Stimulated activated naive CD4-positive, alpha-beta T cell (primary cell): ENCODE results near the gene PRPF18.

Experiments
- DNase-seq, 6 experiments: peaks; one replicate each; lab custom pipeline; 2025; lab: John Stamatoyannopoulos, UW

PRPF18 gene

DNA sequence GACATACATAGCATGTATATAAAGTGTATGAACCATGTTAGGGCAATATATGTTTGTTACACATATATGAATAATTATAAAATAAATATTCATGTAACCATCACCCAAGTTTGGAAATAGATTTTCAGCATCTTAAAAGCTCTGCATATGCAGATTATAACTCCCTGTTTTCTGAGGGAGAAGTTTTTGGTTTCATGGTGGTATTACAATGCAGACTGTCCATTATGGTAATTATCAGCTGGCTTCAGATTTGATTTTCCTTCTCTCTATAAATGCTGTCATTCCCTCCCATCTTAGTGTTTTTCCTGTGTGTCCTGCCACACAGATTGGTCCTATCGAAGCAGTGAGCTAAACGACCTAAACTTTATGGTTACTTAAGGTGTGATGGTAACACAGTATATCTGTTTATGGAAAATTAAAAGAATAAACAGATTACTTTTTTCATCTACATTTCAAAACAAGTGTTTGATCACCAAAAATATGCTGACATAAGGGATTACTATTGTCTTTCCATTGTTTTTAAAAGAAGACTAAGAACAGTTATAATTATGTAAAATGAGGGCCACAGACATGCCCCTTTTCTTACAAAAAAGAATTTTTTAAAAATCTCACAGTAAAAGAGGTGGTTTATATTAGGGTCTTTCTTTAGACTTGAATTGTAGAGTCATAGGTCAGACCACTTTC lies 17.7 kb downstream of the PRPF18 start:
- no peak for DNase-seq

GRCh38 chr10:13608246-13608853 lies 21.6 kb downstream of the PRPF18 start:
- no peak for DNase-seq

DNA sequence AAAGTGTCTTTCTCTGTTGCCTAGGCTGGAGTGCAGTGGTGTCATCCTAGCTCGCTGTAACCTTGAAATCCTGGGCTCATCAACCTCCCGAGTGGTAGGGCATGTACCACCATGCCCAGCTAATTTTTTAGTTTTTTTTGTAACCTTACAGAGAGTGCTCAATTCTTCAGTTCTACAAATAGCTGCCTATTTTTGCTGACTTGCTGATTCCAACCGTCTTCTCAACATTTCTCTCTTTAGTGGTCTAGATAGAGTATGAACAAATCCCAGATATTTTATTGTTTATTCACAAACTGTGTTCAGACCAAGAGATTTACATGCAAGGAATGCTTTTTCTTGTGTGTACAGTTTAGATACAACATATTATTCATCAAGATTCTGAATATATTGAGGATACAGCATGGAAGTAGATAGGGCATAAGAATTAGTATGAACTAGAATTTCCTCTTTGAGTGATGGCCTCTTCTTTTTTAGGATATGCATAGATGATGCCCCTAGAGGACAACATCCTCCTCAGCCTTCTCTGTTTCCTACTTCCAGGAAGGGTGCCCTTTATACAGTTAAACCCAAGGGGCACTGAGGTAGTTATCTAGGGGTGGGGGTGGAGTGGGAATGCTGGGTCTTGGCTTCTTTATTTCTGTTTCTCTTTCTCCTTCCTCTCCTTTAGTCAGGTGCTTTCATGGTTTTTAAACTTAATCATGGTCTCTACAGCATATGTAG lies 26.0 kb downstream of the PRPF18 start:
- no peak for DNase-seq

GRCh38 chr10:13613519-13613918 lies 26.8 kb downstream of the PRPF18 start:
- no peak for DNase-seq

- no peak for DNase-seq
These were observed 28.0 kb downstream of the PRPF18 start for GRCh38 chr10:13614530-13615332.

- DNase-seq, result no peak
These were observed 29.0 kb downstream of the PRPF18 start for GRCh38 chr10:13615650-13616300.

- no peak for DNase-seq
These were observed 30.4 kb downstream of the PRPF18 start for GRCh38 chr10:13617116-13617515.

GRCh38 chr10:13621931-13622330 lies 35.2 kb downstream of the PRPF18 start:
- no peak for DNase-seq

- DNase-seq, result no peak
These were observed 37.9 kb downstream of the PRPF18 start for GRCh38 chr10:13624630-13625029.

GRCh38 chr10:13627459-13628310 lies 40.9 kb downstream of the PRPF18 start:
- no peak for DNase-seq

DNA sequence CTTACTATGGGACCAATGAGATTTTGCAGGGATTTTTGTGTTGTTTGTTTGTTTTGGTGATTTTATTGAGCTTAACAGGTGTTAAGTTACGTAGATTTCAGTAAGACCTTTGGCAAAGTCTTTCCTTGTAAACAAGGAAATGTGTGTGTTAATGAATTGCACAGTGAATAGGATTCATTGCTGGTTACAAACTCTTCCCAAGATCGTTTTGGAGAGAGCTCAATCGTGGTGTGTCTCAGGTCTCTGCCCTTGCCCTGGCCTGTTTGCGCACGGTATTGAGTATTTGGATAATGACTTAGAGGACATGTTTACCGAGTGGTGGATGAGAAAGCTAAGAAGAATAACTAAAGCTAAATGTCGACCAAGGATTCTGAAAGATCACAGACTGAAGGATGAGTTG lies 41.9 kb downstream of the PRPF18 start:
- no peak for DNase-seq

GRCh38 chr10:13629116-13629515 lies 42.4 kb downstream of the PRPF18 start:
- DNase-seq, result no peak

DNA sequence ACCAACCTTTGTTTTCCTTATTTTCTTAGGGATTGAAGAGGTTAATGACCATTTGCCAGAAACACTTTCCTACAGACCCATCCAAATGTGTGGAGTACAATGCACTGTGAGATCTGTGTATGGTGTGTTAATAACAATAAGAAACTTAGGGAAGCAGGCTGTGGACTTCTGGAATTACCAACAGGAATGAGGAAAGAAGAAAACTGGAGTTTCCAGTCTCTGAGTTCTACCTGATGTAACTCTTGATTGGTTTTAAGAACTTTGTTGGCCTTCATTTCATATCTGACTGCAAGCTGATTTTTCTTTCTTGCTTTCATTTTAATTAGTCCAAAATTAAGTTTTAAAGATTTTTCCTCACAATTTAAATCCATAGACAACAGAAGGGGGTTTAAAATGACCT lies 43.5 kb downstream of the PRPF18 start:
- DNase-seq, result no peak

GRCh38 chr10:13631594-13631993 lies 44.8 kb downstream of the PRPF18 start:
- no peak for DNase-seq

DNA sequence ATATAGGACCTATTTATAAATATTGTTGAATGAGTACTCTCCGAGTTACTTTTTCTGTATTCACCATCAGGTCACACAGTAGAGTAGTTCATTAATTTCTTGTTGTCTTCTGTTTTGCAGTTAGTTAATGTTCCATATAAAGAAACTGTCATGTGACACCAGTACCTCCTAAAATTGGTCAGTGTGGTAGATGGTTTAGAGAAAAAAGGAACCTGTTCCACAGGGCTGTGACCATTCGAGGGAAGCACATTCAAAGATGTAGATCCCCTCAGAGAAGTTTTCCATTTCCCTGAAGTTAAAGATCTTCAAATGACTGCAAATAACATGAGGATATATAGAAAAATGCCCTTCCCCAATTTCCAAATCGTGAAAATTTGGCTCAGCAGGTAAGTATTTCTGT lies 45.7 kb downstream of the PRPF18 start:
- DNase-seq, result no peak

DNA sequence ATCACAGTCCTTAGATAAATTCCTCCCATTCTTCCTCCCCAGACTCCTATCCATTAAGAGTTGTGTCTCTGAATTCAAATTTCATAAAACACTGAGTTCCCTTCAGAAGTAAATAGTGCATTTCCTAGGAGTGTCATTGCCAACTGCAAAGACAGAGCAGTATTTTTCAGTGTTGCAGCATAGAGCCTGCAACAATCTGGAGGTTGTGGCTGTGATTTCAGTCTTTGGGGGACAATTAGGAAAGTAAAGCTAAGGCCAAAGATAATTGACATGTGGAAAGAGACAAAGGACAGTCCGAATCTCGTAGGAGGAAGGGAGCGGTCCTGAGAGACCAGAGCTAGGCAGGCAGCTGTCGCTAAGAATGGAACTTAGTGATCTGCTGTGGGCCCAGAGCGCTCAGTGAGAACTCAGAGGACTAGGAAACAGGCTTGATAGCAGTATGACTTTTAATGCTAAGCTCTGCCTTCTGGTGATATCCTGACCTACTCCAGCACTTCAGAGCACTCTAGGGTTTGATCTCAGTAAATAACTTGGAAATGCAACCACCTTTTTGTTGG lies 46.2 kb downstream of the PRPF18 start:
- no peak for DNase-seq

DNA sequence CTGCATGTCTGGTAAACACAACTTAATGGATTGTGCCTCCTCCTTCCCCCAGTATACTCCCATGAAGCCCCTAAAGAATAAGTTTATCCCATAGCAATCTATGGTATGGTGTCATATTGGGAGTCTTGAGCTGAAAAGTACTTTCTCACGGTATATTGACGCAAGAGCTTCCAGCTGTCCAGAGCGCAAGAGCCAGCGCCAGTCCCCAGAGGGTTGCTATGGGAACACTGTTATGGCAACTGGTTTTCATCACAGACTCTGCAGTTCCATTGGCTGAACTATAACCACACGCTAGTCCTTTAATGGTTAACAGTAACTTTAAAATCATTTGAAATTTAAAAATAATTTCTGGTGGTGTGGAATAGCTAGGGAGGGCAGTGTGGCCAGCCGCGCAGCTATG lies 46.9 kb downstream of the PRPF18 start:
- DNase-seq, result no peak

- DNase-seq, result no peak
These were observed 47.4 kb downstream of the PRPF18 start for GRCh38 chr10:13634207-13634606.

DNA sequence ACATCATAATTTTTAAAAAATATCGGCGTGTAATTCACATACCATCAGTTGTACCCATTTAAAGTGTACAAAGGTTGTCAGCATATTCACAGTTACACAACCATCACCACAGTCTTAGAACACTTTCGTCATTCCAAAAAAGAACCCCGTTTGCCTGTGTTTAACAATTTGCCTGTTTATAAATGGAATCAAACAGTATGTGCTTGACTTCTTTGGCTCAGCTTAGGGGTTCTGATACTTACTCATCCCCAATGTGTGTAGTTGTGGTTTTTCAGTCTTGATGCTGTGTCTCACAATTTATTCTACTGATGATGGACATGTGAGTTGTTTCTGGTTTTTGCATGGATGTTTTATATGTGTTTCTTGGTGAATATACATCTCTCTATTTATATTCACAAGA lies 50.0 kb downstream of the PRPF18 start:
- DNase-seq, result no peak

DNA sequence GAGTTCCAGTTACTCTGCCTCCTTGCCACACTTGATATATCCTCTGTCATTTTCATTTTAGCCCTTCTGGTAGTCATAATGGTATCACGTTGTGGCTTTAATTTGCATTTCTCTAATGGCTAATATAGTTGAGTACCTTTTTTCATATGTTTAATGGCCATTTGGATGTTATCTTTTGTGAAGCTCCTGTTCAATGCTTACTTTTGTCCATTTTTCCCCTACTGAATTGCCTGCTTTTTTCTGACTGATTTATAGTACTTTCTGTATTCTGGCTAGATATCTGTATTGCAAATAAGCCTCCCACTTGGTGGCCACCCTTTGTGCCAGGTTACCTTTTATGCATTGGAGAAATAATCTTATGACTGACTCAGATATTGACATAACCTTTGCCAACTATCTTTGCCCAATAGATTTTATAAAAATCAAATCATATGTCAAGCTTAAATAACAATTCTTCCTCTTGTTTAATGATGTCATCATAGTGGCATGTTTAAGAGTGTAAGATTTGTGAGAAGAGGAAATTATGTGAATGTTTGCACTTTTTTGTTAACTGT lies 50.6 kb downstream of the PRPF18 start:
- DNase-seq, result no peak
